GM19193 (cell line): ENCODE data around the gene CTRL.

Experiments
- POLR2A ChIP-seq: IDR thresholded peaks from 4 replicates; pipeline ENCODE4 v1.6.1; 2011; ENCODE audit not compliant: insufficient read depth, insufficient read length; ENCODE audit errors: extremely low read depth

The CTRL gene

DNA sequence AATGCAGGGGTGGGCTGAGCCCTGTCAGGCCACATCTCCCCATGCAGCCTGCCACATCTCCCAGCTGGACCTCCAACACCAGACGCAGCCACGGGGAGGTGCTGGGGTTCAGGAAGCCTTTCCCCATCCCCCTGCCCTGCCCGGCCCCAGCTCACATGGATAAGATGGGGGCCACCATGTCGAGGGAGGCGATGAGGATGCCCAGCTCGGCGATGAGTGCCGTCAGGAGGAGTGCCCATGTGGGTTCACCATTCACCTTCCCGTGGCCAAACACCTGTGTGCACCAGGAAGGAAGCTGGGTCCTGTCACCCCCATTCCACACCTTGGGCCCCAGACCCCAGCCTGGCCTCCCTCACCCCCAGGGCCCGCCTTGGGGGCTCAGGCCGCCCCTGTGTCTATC is 18.0 kb upstream of the CTRL start:
- TF ChIP-seq POLR2A, result no peak

GRCh38 chr16:67948015-67948414 is 16.4 kb upstream of the CTRL start:
- TF ChIP-seq POLR2A, result no peak

DNA sequence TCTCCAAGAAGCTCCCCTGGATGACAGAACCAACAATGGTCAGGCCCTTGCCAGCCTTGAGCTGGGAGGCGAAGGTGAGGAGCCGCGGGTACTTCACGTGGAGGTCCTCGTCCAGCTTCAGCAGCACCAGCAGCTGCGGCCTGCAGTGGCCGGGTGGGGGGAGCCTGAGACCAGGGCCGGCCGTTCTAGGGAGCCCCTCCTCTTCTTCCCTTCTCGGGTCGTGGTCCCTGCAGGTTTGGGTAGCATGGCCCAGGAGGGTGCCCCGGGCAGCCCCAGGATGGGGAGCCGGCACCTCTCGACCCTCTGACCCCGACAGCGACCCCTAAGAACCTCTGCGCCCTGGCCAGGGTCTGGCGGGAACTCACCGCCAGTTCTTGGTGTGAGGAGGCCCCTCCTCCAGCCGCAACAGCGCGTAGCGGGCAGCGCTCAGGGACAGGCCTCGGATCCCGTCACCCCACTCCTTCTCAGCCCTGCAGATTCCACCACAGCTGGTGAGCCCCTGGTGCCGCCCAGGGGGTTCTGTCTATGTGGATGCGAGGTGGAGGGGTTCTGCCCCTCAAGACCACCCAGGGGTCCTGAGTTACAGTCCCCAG is 15.4 kb upstream of the CTRL start:
- TF ChIP-seq POLR2A, result no peak

- no peak for TF ChIP-seq POLR2A
Observed at GRCh38 chr16:67946128-67946569, 14.5 kb upstream of the CTRL start.

- TF ChIP-seq POLR2A, result no peak
Observed at GRCh38 chr16:67945392-67945933, 13.8 kb upstream of the CTRL start.

DNA sequence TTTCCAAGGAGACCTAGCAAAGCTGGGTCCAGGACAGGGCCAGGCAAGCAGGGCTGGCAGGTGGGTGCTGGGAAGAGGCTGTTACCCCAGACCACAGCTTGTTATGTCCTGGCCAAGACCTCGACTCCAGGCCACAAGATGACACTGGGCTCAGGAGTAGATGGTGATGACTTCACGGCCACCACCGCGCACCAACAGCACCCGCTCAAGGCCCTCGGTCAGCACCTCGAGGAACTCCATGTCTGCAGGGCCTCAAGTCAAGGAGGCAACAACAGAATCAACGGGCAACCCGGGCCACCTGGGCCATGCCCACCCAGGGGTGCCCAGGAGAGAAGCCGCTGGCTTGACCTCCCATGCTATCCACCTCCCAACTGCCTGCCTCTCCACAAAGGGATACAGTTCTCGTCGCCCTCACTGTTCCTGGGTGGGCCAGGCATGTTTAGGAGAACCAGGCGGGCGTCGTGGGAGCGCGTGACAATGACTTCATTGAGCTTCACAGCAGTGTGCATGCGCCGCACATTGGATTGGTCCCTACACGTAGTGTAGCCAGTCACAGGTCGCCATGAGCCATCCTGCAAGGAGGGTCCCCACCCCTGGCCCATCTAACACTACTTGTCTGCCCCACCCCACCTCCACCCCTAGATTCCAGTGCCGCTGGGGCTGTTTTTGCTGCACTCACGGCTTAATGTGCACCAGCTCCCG is 13.2 kb upstream of the CTRL start:
- no peak for TF ChIP-seq POLR2A

DNA sequence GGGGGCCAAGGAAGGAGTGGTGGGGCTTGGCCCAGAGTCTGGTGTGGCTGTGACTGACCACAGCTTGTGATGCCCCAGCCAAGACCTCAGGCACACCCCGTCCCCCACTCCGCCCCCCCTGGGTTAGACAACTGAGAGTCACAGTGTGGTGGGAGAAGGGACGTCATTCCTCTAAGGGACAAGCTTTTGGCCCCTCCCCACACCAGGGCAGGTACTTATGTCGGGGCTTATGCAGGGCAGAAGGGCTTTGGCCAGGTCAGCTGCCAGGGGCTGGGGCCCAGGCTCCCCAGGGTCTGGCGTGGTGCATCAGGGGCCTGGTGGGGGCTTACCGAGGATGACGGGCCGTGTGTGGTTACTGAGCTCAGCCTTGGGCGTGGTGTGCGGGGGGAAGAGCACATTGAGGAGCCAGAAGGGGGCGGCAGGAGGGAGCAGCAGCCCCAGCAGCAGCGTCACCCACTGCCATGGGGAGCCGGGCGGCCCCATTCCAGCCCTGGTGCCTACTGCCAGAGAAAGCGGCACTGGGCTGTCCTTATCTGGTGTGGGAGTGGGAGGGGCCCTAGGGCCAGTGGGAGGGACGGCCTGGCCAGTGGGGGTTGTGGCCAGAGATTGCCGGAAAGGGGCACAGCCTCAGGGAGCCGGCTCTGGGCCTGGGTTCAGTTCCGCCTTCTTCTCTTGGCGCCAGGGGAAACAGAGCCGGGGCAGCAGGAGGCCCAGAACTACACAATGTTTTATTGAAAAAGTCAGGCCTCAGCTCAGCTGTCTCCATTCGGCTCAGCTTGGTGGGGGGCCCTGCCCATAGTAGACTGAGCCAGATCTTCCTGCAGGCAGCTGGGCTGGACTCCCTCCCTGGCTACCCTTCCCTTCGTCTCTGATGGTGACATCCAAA is 12.2 kb upstream of the CTRL start, which contains the start of gene LCAT:
Gene LCAT (minus strand): TSS at position 502 of the 886 bp plus-strand sequence. CDS start 19 bp downstream, at position 483.
- TF ChIP-seq POLR2A, result peak; percentile 7

DNA sequence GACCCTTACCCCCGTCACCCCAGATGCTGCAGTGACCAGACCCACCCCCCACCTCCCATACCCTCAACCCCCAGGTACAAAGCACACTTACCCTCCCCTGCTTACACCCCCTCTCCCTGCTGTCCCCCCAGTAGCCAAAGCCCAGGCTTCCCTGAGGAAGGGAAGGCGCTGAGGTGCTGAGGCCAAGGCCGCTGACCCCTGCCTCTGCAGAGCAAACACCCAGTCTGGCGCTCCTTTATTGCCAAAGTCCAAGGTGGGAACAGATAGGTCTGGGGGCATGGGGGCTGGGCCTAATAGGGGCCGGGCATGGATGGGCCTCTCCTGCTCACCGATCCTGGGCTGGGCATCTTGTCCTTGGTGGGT is 11.6 kb upstream of the CTRL start:
- no peak for TF ChIP-seq POLR2A

DNA sequence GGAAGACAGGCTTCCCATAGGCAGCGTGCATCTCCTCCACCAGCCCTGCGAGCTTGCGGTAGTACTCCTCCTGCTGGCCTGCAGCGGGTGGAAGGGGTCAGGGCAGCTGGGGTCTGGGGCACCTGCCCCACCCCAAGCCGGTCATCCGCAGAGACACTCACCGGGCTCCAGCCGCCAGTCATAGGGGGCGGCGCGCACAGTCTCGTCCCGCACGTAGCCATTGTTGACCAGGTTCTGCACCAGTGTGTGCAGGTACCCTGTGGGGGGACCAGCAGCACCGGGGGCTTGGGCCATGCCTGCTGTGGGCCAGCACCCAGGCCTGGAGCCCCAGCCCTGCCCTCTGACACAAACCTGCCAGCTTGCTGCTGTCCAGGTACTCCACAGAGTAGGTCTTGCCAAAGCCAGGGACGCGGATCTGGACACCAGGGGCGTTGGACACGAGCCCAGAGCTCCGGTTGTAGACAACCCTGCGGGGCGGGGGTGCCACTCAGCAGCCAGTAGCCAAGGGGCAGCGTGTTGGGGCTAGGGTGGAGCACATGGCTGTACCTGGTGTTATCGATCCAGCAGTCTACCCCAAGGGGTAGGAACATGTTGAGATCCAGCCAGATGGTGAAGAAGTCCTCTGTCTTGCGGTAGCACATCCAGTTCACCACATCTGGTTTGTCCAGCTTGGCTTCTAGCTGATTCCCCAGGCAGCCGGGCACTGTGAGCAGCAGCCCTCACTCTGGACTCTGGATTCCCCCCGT is 11.0 kb upstream of the CTRL start:
- no peak for TF ChIP-seq POLR2A

DNA sequence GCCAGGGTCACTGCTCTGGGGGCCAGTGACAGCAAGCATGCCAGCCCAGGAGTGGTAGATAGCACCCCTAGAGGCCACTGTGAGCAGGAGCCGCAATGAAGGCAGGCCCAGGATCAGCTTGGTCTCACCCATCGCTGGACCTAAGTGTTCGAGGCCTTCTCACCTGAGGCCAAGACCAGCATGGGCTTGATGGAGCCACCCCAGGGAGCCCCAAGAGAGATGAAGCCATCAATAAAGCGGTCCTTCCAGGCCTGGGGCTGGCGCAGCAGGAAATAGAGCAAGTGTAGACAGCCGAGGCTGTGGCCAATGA is 10.5 kb upstream of the CTRL start:
- TF ChIP-seq POLR2A, result no peak

GRCh38 chr16:67941469-67942199 is 10.0 kb upstream of the CTRL start:
- no peak for TF ChIP-seq POLR2A

DNA sequence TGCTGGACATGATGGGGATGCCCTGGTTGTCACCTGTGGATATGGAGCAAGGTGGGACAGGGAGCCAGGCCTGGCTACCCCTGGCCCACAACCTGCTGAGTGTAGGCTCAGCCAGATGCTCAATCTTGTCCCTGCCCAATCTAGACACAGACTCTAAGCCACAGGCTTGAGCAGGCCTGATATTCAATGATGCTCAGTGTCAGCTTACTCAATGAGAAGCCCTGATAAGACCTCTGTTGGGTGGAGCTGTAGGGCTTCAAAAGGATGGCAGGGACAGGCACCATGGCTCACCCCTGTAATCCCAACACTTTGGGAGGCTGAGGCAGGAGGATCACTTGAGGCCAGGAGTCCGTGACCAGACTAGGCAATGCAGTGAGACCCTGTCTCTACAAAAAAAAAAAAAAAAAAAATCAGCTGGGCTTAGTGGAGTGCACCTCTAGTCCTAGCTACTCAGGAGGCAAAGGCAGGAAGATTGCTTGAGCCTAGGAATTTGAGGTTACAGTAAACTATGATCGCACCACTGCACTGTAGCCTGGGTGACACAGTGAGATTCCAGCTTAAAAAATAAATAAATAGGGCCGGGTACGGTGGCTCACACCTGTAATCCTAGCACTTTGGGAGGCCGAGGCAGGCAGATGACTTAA is 8.9 kb upstream of the CTRL start:
- TF ChIP-seq POLR2A, result no peak
